ENCODE results near the gene NSL1.
"Not testable (repeated sequence)": the region's sequence is repeated elsewhere in the genome, so short reads cannot be mapped to it uniquely, and the experiment has no call there.

Gene NSL1

DNA sequence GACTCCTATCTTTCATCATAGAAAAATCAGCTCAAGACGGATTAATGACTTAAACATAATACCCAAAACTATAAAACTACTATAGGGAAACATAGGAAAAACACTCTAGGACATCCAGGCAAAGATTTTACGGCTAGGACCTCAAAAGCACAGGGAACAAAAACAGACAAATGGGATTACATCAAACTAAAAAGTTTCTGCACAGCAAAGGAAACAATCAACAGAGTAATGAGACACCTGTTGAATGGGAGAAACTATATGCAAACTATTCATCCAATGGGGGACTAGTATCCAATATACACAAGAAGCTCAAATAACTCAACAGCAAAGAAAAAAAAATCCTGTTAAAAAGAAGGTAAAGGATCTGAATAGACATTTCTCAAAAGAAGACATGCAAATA, 18.6 kb downstream of the NSL1 start:
- FAIRE-seq (no peak), DNase-seq (ENCODE audit: insufficient read length, low spot score) (no peak)
- no peak for TF ChIP-seq POLR2A (IDR thresholded peaks at IDR 0.05; ENCODE audit: low read depth, low read length)

DNA sequence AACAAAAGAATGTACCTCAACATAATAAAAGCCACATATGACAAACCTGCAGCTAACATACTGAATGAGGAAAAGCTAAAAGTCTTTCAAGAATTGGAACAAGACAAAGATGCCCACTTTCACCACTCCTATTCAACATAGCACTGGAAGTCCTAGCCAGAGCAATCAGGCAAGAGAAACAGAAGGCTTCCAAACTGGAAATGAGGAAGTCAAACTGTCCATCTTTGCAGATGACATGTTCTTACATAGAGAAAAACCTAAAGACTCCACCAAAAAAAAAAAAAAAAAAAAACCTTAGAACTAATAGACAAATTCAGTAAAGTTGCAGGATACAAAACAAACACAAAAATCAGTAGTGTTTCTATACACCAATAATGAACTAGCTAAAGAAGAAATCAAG, 20.2 kb downstream of the NSL1 start:
- DNase-seq (ENCODE audit: insufficient read length, low spot score) = no peak

DNA sequence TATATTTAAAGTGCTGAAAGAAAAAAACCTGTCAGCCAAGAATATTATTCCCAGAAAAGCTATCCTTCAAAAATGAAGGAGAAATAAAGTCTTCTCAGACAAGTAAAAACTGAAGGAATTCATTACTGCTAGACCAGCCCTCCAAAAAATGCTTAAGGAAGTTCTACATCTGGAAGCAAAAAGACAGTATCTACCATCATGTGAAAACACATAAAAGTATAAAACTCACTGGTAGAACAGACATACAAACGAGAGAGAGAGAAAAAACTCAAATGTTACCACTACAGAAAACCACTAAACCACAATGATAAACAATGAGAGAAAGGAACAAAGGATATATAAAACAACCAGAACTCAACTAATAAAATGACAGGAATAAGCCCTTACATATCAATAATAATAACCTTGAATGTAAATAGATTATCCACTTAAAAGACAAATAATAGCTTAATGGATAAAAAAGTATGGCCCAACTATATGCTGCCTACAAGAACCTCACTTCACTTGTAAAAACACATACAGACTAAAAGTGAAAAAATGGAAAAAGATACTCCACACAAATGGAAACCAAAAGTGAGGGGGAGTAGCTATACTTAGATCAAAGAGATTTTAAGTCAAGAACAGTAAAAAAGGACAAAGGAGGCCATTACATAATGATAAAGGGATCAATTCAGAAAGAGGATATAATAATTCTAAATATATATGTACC, 22.0 kb downstream of the NSL1 start:
- FAIRE-seq = no peak
- no peak for DNase-seq (ENCODE audit: insufficient read length, low spot score)

More for the DNA sequence above, 20.2 kb downstream of the NSL1 start:
- TF ChIP-seq POLR2A (IDR thresholded peaks at IDR 0.05; ENCODE audit: low read depth, low read length) = no peak
- FAIRE-seq = no peak

DNA sequence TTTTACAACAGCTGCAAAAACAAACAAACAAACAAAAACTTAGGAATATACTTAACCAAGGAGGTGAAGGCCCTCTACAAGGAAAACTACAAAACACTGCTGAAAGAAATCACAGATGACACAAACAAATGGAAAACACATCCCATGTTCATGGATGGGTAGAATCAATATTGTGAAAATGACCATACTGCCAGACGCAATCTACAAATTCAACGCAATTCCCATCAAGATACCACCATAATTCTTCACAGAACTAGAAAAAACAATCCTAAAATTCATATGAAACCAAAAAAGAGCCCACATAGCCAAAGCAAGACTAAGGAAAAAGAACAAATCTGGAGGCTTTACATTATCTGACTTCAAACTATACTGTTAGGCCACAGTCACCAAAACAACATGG, 24.8 kb downstream of the NSL1 start:
- not testable (repeated sequence) for DNase-seq (ENCODE audit: insufficient read length, low spot score); FAIRE-seq

More for the DNA sequence above, 22.0 kb downstream of the NSL1 start:
- TF ChIP-seq POLR2A (IDR thresholded peaks at IDR 0.05; ENCODE audit: low read depth, low read length) = no peak

DNA sequence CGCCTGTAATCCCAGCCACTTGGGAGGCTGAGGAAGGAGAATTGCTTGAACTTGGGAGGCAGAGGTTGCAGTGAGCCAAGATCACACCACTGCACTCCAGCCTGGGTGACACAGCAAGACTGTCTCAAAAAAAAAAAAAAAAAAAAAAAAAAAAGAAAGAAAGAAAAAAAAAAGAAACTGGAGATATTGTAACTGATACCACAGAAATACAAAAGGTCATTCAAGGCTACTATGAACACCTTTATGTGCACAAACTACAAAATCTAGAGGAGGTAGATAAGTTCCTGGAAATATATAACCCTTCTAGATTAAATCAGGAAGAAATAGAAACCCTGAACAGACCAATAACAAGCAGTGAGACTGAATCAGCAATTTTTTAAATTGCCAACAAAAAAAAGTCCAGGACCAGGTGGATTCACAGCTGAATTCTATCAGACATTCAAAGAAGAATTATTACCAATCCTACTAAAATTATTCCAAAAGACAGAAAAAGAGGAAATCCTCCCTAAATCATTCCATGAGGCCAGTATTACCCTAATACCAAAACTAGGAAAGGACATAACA, 26.8 kb downstream of the NSL1 start:
- DNase-seq (ENCODE audit: insufficient read length, low spot score); FAIRE-seq: not testable (repeated sequence)

DNA sequence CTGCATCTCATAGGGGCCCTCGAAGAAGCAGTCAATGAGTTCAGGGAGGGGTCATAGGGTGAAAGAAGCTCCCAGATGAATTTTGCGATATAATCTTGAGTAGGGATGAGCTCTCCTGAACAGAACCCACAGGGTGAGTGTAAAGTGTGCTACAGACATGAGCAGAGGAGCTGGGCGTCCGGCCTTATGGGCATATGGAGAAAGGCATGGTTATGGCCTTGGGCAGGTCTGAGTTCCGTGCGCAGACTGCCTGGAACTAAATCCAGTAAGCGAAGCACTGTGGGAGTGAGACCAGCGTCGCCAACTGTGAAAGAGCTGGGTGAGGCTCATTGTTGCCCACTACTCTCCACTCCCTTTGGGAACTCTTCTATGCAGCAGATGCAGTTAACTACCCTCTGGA, 28.7 kb downstream of the NSL1 start:
- TF ChIP-seq POLR2A (IDR thresholded peaks at IDR 0.05; ENCODE audit: low read depth, low read length) = no peak
- FAIRE-seq (no peak), DNase-seq (ENCODE audit: insufficient read length, low spot score) (no peak)

DNA sequence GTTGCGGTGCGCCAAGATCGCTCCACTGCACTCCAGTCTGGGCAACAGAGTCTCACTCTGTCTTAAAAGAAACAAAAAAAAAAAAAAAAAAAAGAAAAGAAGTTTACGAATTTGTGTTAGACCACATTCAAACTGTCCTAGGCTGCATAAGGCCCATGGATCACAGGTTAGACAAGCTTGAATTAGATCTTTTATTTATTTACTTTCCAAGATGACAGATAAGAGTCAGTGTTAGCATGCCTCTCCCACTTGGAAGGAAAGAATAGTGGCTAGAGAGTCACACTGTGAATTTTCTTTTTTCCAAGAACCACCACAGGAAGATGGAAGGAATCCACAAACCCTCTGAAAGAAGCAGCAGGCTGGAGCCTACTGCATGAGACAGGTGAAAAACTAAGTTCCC, 29.3 kb downstream of the NSL1 start:
- DNase-seq (ENCODE audit: insufficient read length, low spot score) = no peak

DNA sequence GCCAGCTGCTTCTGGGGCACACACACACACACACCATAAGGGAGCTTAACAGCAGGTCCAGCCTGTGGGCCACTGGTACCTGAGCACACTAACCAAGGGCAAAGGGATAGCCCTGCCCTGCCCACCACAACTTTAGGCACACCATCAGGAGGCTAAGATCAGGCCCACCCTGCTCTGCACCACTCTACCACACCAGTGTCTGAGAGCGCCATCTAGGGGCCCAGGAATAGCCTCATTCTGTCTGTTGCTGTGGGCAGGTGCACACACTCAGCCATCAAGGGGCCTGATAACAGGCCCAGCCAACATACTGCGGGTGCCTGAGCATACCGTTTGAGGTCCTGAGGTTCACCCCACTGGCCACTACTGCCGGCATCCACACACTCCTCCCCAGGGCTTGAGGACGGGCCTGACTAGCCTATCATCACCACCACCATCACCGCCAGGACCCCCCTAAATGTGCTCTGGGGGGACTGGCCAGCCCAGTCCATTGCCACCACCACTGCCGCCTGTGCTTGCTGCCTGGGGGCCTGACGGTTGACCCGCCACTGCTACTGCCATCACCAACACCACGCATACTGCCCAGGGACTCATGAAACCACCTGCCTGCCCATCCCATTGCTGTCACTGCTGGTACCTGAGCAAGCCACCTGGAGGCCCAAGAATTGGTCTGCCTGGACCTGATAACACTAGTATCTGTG, 31.3 kb downstream of the NSL1 start:
- FAIRE-seq (no peak), DNase-seq (ENCODE audit: insufficient read length, low spot score) (no peak)
- TF ChIP-seq POLR2A (IDR thresholded peaks at IDR 0.05; ENCODE audit: low read depth, low read length) = no peak

More for the DNA sequence above, 29.3 kb downstream of the NSL1 start:
- no peak for TF ChIP-seq POLR2A (IDR thresholded peaks at IDR 0.05; ENCODE audit: low read depth, low read length)
- no peak for FAIRE-seq

DNA sequence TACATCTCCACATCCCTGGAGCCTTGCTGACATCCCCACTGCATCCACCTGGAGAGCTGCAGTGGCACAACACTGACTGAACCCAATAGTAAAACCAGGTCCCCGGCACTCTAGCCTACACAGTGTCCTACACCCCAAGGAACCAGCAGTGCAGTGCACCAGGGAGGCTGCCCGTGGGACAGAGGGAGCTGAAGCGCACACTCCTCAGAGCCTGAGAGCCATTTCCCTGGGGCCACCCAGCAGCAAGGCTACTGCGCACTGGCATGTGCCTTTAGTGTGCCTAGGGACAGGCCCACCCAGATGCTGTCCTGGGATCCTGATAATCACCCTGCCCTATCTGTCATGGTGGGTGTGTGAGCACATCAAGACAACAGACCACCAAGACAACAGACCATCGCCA, 31.9 kb downstream of the NSL1 start:
- no peak for FAIRE-seq
- TF ChIP-seq POLR2A (IDR thresholded peaks at IDR 0.05; ENCODE audit: low read depth, low read length) = no peak

DNA sequence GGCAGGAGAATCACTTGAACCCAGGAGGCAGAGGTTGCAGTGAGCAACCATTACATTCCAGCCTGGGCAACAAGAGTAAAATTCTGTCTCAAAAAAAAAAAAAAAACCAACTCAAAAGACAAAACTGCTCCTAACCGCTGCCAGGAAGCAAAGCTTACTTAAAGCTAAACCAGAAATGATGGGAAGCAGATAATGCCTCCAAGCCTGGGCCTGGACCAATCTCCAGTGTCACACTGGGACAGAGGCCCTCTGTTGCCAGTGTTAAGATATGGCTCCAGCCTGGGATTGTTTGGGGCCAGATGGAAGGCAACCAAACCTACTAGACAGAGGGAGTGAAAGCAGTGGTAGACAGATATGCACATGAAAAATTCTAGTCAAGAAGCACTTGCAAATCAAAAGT, 36.9 kb downstream of the NSL1 start:
- FAIRE-seq (no peak), DNase-seq (ENCODE audit: insufficient read length, low spot score) (no peak)
- TF ChIP-seq POLR2A (IDR thresholded peaks at IDR 0.05; ENCODE audit: low read depth, low read length) = no peak

More for the DNA sequence above, 31.9 kb downstream of the NSL1 start:
- no peak for DNase-seq (ENCODE audit: insufficient read length, low spot score)

DNA sequence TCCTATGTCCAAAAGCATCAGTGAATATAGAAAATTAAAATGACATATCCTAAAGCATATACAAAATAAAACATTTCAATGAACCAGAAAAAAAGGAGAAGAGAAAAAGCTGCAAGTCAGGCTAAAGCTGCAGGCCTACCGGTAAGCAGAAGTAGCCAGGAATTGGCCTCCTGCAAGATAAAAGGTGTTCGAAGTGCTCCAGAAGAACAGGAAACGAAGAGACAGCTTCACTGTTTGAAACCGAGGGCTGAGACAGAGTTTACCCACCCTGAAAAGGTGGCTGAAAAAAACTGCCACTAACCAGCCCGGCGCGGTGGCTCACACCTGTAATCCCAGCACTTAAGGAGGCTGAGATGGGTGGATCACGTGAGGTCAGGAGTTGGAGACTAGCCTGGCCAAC, 37.4 kb downstream of the NSL1 start:
- TF ChIP-seq POLR2A (IDR thresholded peaks at IDR 0.05; ENCODE audit: low read depth, low read length) = no peak
- FAIRE-seq (no peak), DNase-seq (ENCODE audit: insufficient read length, low spot score) (no peak)

DNA sequence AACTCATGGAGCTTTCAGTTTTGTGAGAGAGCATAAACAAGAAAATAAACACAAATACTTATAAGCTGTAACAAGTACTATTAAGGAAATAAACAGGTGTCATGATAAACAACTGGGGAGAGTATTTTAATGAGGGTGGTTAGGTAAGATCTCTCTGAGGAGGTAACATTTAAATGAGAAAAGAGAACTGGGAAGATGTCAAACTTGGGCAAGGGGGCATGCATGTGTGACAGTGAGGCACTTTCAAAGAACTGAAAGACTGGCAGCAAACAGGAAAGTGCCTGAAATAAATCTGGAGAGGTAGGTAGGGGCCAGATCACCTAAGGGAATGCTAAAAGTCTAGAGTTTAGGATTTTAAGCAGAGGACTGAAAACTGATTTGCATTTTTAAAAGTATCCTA, 37.8 kb downstream of the NSL1 start:
- no peak for FAIRE-seq
- no peak for TF ChIP-seq POLR2A (IDR thresholded peaks at IDR 0.05; ENCODE audit: low read depth, low read length)
- no peak for DNase-seq (ENCODE audit: insufficient read length, low spot score)

DNA sequence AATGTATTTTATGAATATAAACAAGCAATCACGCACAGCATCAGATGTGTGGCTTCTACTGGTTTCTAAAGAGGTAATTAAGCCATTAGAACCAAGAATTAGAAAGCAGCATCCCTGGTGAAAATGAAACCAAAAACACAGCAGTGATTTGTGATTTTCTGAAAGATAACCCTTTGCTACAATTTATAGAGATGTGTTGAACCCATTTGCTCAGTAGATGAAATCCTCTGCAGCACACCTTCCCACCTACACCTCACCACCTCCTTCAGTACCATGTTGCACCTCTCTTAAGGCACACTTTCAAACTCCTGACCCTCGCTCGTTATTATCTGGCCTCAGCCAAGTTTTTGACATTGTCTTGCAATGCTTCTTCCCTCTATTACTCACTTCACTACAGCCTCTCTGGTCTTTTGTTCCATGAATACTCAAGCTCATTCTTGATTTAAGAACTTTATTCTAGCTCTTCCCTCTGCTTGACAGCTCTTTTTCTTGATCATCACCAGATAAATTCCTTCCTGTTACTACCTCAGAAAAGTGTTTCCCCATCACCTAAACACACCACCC, 38.6 kb downstream of the NSL1 start:
- DNase-seq (ENCODE audit: insufficient read length, low spot score) (no peak), FAIRE-seq (peak; percentile 15)
- TF ChIP-seq POLR2A (IDR thresholded peaks at IDR 0.05; ENCODE audit: low read depth, low read length) = no peak

DNA sequence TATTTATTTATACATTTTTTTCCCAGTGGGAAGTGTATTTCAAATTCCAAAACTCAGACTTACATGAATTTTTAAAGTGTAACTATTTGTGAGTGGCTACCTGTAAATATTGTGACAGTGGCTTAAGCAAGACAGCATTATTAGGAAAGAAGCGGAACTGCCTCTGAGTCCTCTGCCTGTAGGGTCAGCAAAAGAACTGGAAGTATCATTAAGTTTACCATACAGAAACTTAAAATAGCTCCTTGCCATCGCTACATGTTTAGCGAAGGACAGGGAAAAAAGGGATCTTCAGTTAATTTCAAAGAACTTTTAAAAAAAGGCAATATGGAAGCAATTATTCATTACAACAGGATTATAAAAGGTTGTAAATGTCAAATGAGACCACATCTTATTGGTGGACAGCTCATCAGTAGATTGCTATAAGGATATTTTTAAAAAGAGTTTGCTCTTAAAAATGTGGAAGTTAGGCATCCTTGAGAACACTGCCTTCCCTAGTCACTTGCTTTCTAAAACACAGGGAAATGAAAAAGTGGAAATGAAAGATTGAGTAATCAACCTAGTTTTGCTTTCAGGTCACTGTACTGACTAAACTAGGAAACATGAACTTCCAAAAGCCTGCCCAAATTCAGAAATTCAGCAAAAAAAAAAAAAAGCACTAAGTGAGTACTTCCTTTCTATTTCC, 39.2 kb downstream of the NSL1 start:
- TF ChIP-seq POLR2A (IDR thresholded peaks at IDR 0.05; ENCODE audit: low read depth, low read length) = no peak
- no peak for DNase-seq (ENCODE audit: insufficient read length, low spot score)
- FAIRE-seq = peak; percentile 43

Data from H54 (cell line).